Type B pancreatic cell (in vitro differentiated cells): Measurements from ENCODE around the gene LRRC31. TPM values are rescaled to one million over a fixed set of nuclear protein-coding genes. Genes with fewer than 3 reads are reported as not detected.
A peak's percentile ranks its signal among the peaks of the same experiment; 100 is the strongest.

ENCODE experiments used
- DNase-seq: peaks from one replicate; pipeline ENCODE4 v3.0.0; 2021; ENCODE audit warnings: mixed read lengths; ENCODE audit not compliant: unreplicated experiment; ENCODE audit errors: extremely low spot score
- H3K27ac Mint-ChIP-seq: 2 replicates; pipeline ENCODE4 v1.8.0; 2021; ENCODE audit warnings: mild to moderate bottlenecking, mixed read lengths
- H3K27me3 Mint-ChIP-seq: 2 replicates; pipeline ENCODE4 v1.8.0; 2021; ENCODE audit warnings: mixed read lengths
- H3K36me3 Mint-ChIP-seq: 2 replicates; pipeline ENCODE4 v1.8.0; 2021; ENCODE audit warnings: mixed read lengths
- H3K4me1 Mint-ChIP-seq: one replicate; pipeline ENCODE4 v1.8.0; 2021; ENCODE audit warnings: mixed read lengths; ENCODE audit not compliant: unreplicated experiment
- H3K4me3 Mint-ChIP-seq: 2 replicates; pipeline ENCODE4 v1.8.0; 2021; ENCODE audit warnings: mild to moderate bottlenecking, mixed read lengths
- H3K9me3 Mint-ChIP-seq: 2 replicates; pipeline ENCODE4 v1.8.0; 2021; ENCODE audit warnings: mixed read lengths
- CTCF ChIP-seq: fragments of 200-600 bp; sonication (generic); conservative IDR thresholded peaks from 2 replicates; pipeline ENCODE4 v1.5.0; 2021; ENCODE audit warnings: antibody characterized with exemption, mild to moderate bottlenecking
- total RNA-seq: library from RNA; stranded (reverse); gene quantifications from 2 replicates; pipeline ENCODE4 v1.2.1, GENCODE V29; 2021; ENCODE audit warnings: low replicate concordance

Gene LRRC31
- total RNA-seq, 1 donor from 2014 or later, result 1.4 TPM

GRCh38 chr3:169813757-169814517, 55.8 kb downstream of the LRRC31 start:
- no peaks in the 10 kb centered on the region for H3K36me3 Mint-ChIP-seq
- peaks cover 5% of the 10 kb centered on the region for H3K9me3 Mint-ChIP-seq
- H3K27me3 Mint-ChIP-seq, result peaks cover 7% of the 10 kb centered on the region
- DNase-seq, result no peak
- H3K27ac Mint-ChIP-seq, result peak overlapping the region; percentile 78
- TF ChIP-seq CTCF, result peak; percentile 39
- H3K4me3 Mint-ChIP-seq, result peak overlapping the region; percentile 92
- peaks cover 28% of the 10 kb centered on the region for H3K4me1 Mint-ChIP-seq

DNA sequence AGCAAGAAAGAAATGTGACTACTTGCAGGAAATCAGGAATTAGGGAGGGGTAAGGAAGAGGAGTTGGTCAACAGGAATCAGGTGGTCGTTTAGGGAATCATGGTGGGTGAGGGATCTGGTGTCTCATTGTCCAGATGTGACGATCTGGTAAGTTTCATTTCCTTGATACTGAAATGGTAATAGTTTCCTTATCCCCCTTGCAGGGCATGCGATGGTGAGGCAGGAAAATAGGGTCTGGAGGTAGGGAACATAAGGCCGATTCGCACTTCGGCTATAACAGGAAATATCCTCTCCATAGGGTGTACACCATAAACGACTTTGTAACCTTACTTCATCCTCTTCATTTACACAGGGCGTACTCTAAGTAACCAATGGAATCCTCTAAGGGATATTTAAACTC, 56.5 kb downstream of the LRRC31 start:
- no peak for TF ChIP-seq CTCF

DNA sequence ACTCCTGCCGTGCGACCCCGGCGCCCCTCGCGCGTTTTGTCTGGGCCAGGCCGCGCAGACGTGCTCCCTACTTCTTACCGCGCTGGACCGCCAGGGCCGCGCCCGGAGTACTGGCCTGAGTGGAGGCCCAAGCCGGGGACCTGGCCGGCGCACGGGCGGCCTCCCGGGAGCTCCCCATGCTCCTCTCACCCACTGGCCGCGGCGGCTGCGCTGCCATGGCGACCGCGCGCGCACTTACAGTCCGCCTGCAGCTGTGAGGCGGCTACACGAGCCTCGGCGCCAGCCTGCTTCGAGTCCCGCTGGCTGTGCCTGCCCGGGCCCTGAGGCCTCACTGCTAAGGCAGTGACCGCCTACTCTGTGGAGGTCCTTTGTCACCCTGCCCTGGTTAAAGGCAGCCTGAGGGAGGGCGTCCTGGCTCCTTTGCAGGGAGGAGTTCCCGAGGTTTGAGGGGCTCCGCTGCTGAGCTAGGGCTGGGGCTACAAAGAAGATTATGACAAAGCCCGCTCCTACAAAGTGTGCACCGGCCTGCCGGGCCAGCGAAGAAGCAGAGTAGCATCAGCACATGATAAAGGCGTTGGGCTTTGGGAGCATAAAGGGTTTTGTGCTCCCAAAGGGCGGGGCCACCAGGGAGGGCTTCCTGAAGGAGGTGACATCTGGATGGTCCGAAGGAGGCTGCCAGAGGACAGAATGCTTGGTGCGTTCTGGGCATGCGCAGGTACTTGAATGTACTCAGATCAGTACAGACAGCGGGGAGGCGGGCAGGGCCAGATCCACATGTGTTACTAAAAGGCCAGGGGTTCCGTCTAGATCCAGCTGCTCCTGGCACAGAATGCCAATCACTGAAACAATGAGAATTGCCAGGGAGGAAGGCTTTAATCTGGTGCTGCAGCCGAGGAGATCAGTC, 57.2 kb downstream of the LRRC31 start, which contains the start of the genes LRRC34 and LRRIQ4:
Gene LRRC34, minus strand, starts transcription at position 573 of the 904 bp plus-strand sequence. Its CDS starts 356 bp downstream, at position 217.
Gene LRRIQ4, plus strand, starts transcription at position 539 of the 904 bp plus-strand sequence. CDS start 9,052 bp downstream, outside the sequence.
- H3K9me3 Mint-ChIP-seq, result peaks cover 5% of the 10 kb centered on the region

More for the DNA sequence above, 56.5 kb downstream of the LRRC31 start:
- Mint-ChIP-seq H3K4me3 (peak overlapping the region; percentile 92), H3K4me1 (peaks cover 27% of the 10 kb centered on the region), H3K27ac (peak overlapping the region; percentile 78), H3K36me3 (peaks cover 2% of the 10 kb centered on the region), H3K27me3 (peaks cover 7% of the 10 kb centered on the region), H3K9me3 (peaks cover 5% of the 10 kb centered on the region)
- DNase-seq, result no peak

DNA sequence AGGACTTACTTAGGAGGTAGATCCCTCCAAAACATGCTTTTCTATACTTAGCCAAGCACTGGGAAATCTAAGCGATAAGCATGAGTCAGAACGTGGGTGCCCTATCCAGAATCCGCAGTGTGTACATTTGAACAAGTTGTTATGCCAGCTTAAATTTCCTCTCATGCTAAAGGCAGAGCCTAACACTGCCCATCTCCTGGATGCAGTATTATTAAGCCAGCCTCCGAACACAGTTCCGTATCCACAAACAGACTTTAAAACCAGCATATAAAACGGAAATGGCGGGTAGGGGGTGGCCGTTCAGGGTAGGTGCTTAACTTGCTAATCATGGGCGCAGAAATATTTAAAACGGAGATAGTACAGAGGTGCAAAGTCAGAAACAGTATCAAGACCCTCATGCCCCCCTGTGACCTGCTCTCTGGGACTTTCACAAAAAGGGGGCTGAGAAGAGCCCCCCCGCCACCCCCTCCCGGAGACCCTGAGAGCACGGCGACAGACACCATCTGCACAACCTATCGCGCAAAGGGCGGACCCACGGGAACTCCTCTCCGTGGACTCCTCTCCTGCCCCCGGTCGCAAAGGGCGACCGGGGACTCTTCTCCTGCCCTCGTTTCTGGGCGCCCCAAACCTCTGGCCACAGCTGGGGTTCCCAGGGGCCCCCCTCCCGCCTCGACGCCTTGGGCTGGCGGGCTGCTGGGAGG, 58.0 kb downstream of the LRRC31 start:
- Mint-ChIP-seq H3K4me3 (peak overlapping the region; percentile 92), H3K4me1 (peaks cover 25% of the 10 kb centered on the region), H3K9me3 (peaks cover 5% of the 10 kb centered on the region), H3K36me3 (peaks cover 3% of the 10 kb centered on the region), H3K27me3 (peaks cover 7% of the 10 kb centered on the region), H3K27ac (peak overlapping the region; percentile 73)
- TF ChIP-seq CTCF, result no peak
- DNase-seq, result no peak

More for the DNA sequence above, 57.2 kb downstream of the LRRC31 start, which contains the start of the genes LRRC34 and LRRIQ4:
- Mint-ChIP-seq H3K4me1 (peaks cover 25% of the 10 kb centered on the region), H3K4me3 (peak within 1 kb of the TSS; percentile 92), H3K27me3 (peaks cover 7% of the 10 kb centered on the region), H3K27ac (peak within 1 kb of the TSS; percentile 78), H3K36me3 (peaks cover 3% of the 10 kb centered on the region)
- peak; percentile 40 for TF ChIP-seq CTCF
- peak; percentile 80 for DNase-seq

DNA sequence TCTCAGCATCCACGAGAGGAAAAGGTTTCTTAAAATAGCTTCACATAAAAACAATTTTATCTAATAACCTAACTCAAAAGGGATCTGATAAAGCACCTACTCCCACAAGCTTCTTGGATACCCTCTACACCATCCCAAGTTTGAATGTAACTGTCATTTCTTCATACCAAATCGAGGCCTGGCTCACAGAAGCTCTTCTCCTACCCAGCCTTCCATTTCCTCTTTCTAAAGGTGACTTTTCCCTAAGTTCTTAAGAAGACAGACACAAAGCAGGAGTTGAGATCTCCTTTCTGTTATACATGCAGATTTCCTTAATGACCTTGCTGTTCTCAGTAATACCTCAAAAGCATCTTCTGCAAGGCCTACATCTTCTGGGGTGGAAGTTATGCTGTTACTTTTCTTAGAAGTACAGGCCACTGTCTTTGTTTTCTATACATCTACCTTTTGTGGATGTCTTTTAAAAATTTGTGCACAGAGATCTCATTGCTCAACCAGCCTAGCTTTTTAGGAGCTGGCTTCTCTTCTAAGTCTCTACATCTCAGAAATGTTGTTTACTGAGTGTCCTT, 60.4 kb downstream of the LRRC31 start:
- Mint-ChIP-seq H3K9me3 (no peaks in the 10 kb centered on the region), H3K27ac (no peak overlapping the region)

More for the DNA sequence above, 60.4 kb downstream of the LRRC31 start:
- Mint-ChIP-seq H3K27me3 (peaks cover 7% of the 10 kb centered on the region), H3K4me1 (peaks cover 25% of the 10 kb centered on the region), H3K4me3 (peak overlapping the region; percentile 2), H3K36me3 (peaks cover 3% of the 10 kb centered on the region)
- no peak for DNase-seq
- TF ChIP-seq CTCF, result no peak
